ENCODE data around the gene STOX1.
"Not testable (repeated sequence)": the region's sequence is repeated elsewhere in the genome, so short reads cannot be mapped to it uniquely, and the experiment has no call there.

The STOX1 gene
- total RNA-seq, result 0 to 0.52 (median 0.17) reads per million in 18 experiments

GRCh38 chr10:68826764-68827591 is at the start of gene STOX1:
Gene STOX1, plus strand, starts transcription at chr10:68827531. Its CDS starts 93 bp downstream, at chr10:68827624.
- peak; percentile 4 to 24 for DNase-seq

- DNase-seq, result no peak
Measured at GRCh38 chr10:68781613-68782574, 45.4 kb upstream of the STOX1 start.

- no peak for DNase-seq
Measured at GRCh38 chr10:68784476-68784875, 42.9 kb upstream of the STOX1 start.

GRCh38 chr10:68787813-68788212 is 39.5 kb upstream of the STOX1 start:
- DNase-seq, result no peak

GRCh38 chr10:68790476-68790875 is 36.9 kb upstream of the STOX1 start:
- DNase-seq, result no peak

GRCh38 chr10:68792115-68792514 is 35.2 kb upstream of the STOX1 start:
- DNase-seq, result no peak

- no peak for DNase-seq
Measured at GRCh38 chr10:68795886-68796532, 31.3 kb upstream of the STOX1 start.

GRCh38 chr10:68796605-68797004 is 30.7 kb upstream of the STOX1 start:
- DNase-seq, result no peak

- no peak for DNase-seq
Measured at GRCh38 chr10:68800211-68800610, 27.1 kb upstream of the STOX1 start.

- DNase-seq, result no peak
Measured at GRCh38 chr10:68804692-68805091, 22.6 kb upstream of the STOX1 start.

- DNase-seq, result not testable (repeated sequence)
Measured at GRCh38 chr10:68810830-68811229, 16.5 kb upstream of the STOX1 start.

GRCh38 chr10:68811314-68812009 is 15.9 kb upstream of the STOX1 start:
- DNase-seq, result no peak

GRCh38 chr10:68812420-68812819 is 14.9 kb upstream of the STOX1 start:
- no peak for DNase-seq

GRCh38 chr10:68813559-68813958 is 13.8 kb upstream of the STOX1 start:
- DNase-seq, result no peak

- DNase-seq, result no peak
Measured at GRCh38 chr10:68816796-68817412, 10.4 kb upstream of the STOX1 start.

- not testable (repeated sequence) for DNase-seq
Measured at GRCh38 chr10:68820359-68820758, 7.0 kb upstream of the STOX1 start.

GRCh38 chr10:68822626-68823025 is 4.7 kb upstream of the STOX1 start:
- DNase-seq, result not testable (repeated sequence)

GRCh38 chr10:68827592-68827959 is 245 bp downstream of the STOX1 start:
- DNase-seq, result not testable (repeated sequence)

- not testable (repeated sequence) for DNase-seq
Measured at GRCh38 chr10:68828083-68828601, 811 bp downstream of the STOX1 start.

- DNase-seq, result no peak
Measured at GRCh38 chr10:68828833-68829232, 1.5 kb downstream of the STOX1 start.

- no peak for DNase-seq
Measured at GRCh38 chr10:68829521-68829920, 2.2 kb downstream of the STOX1 start.

All from inflammatory macrophage (primary cell).